GM12872 (cell line): ENCODE measurements around the gene LONP2.

Experiments
- CTCF ChIP-seq: IDR thresholded peaks from 3 replicates; pipeline ENCODE4 v1.5.1; 2011; ENCODE audit warnings: low read depth, mild to moderate bottlenecking, low read length, moderate library complexity; ENCODE audit not compliant: insufficient read depth

Gene LONP2

GRCh38 chr16:48365601-48366164 is 121.6 kb downstream of the LONP2 start:
- TF ChIP-seq CTCF = no peak

GRCh38 chr16:48366165-48367093 is 122.3 kb downstream of the LONP2 start:
- TF ChIP-seq CTCF = no peak

GRCh38 chr16:48367441-48368049 is 123.4 kb downstream of the LONP2 start:
- TF ChIP-seq CTCF = no peak

- no peak for TF ChIP-seq CTCF
Observed at GRCh38 chr16:48369765-48370164, 125.7 kb downstream of the LONP2 start.

- TF ChIP-seq CTCF = no peak
Observed at GRCh38 chr16:48370229-48370628, 126.1 kb downstream of the LONP2 start.

GRCh38 chr16:48371393-48371780 is 127.3 kb downstream of the LONP2 start:
- no peak for TF ChIP-seq CTCF

GRCh38 chr16:48372744-48373143 is 128.6 kb downstream of the LONP2 start:
- no peak for TF ChIP-seq CTCF
